Measurements from ENCODE around the gene LY6G6F. TPM values are rescaled to one million over a fixed set of nuclear protein-coding genes. Genes with fewer than 3 reads are reported as not detected.

The LY6G6F gene
- total and polyA plus RNA-seq, 2 of the 13 experiments (the other 11 are each of a cell fraction or from before 2014, with no cell fraction given): not detected

- peak; percentile 25; the same call in 1 of the 2 replicates for TF ChIP-seq THAP9 (CRISPR knock-in tag; IDR thresholded peaks at IDR 0.05; ENCODE audit: borderline replicate concordance)
- TF ChIP-seq ZNF850 (CRISPR knock-in tag; conservative IDR thresholded peaks at IDR 0.05): 0 out of 2 replicates have a peak, but pooled peaks have one; percentile 33
- no peak for TF ChIP-seq HNRNPK (IDR thresholded peaks at IDR 0.05; ENCODE audit: low read depth, low read length, poor library complexity, severe bottlenecking)
- peak; percentile 40; the same call in 1 of the 2 replicates for TF ChIP-seq ZBTB26 (CRISPR knock-in tag; IDR thresholded peaks at IDR 0.05; ENCODE audit: borderline replicate concordance)
- no peak for TF ChIP-seq RAD51 (IDR thresholded peaks at IDR 0.05; ENCODE audit: borderline replicate concordance)
- peak; percentile 69 for TF ChIP-seq PHF5A (CRISPR knock-in tag; IDR thresholded peaks at IDR 0.05; ENCODE audit: low read depth, unreplicated experiment)
- TF ChIP-seq KDM3A (CRISPR knock-in tag; IDR thresholded peaks at IDR 0.05; ENCODE audit: low read depth): peak; percentile 67; the same call in 1 of the 2 replicates
- no peak for TF ChIP-seq ARHGAP35 (CRISPR knock-in tag; IDR thresholded peaks at IDR 0.05; ENCODE audit: borderline replicate concordance)
- TF ChIP-seq ZNF646 (CRISPR knock-in tag; IDR thresholded peaks at IDR 0.05): no peak
- TF ChIP-seq ZBTB4 (CRISPR knock-in tag; IDR thresholded peaks at IDR 0.05; ENCODE audit: borderline replicate concordance): no peak
- no peak for TF ChIP-seq NFATC3 (CRISPR knock-in tag; IDR thresholded peaks at IDR 0.05)
- TF ChIP-seq KDM6A (CRISPR knock-in tag; IDR thresholded peaks at IDR 0.05; ENCODE audit: low read depth): no peak
- TF ChIP-seq SRSF4 (IDR thresholded peaks at IDR 0.05; ENCODE audit: low read depth, low read length, poor library complexity, severe bottlenecking): no peak
These were observed 3.6 kb upstream of the LY6G6F start, which contains the start of gene ABHD16A (continued) for GRCh38 chr6:31702819-31703716.
